Activated CD8-positive, alpha-beta T cell treated with anti-CD3 and anti-CD28 coated beads for 36 hours (primary cell): ENCODE measurements around the gene SEMA4D. TPM values are rescaled to one million over a fixed set of nuclear protein-coding genes. Genes with fewer than 3 reads are reported as not detected.

Experiments
- ATAC-seq: fragments of 200-7000 bp; cut with Tn5 transposase; one replicate; pipeline ENCODE4 v1.10.0; 2021; ENCODE audit warnings: mild to moderate bottlenecking, moderate library complexity
- CTCF ChIA-PET: fragments of 350-600 bp; sonication (Branson Sonifier 250); formaldehyde crosslinking; loops from one replicate; lab custom pipeline; 2021; ENCODE audit warnings: antibody characterized with exemption; lab: Charles Lee
- POLR2A ChIA-PET: fragments of 350-600 bp; sonication (Branson Sonifier 250); formaldehyde crosslinking; loops from one replicate; lab custom pipeline; 2021; ENCODE audit warnings: antibody characterized with exemption; lab: Charles Lee
- DNase-seq: peaks from one replicate; pipeline ENCODE4 v3.0.0-alpha.2; 2020
- H3K27ac Mint-ChIP-seq: one replicate; pipeline ENCODE4 v1.8.0; 2021; ENCODE audit warnings: mild to moderate bottlenecking, mixed read lengths
- H3K27me3 Mint-ChIP-seq: one replicate; pipeline ENCODE4 v1.8.0; 2021; ENCODE audit warnings: mixed read lengths
- H3K36me3 Mint-ChIP-seq: one replicate; pipeline ENCODE4 v1.8.0; 2021; ENCODE audit warnings: low read depth, mixed read lengths
- H3K4me1 Mint-ChIP-seq: one replicate; pipeline ENCODE4 v1.8.0; 2021; ENCODE audit warnings: low read depth, mixed read lengths
- H3K4me3 Mint-ChIP-seq: one replicate; pipeline ENCODE4 v1.8.0; 2021; ENCODE audit warnings: mild to moderate bottlenecking, moderate library complexity, mixed read lengths
- H3K9me3 Mint-ChIP-seq: one replicate; pipeline ENCODE4 v1.8.0; 2021; ENCODE audit warnings: mixed read lengths
- CTCF ChIP-seq: fragments of 200-600 bp; IDR thresholded peaks from one replicate; pipeline ENCODE4 v1.8.0; 2022; ENCODE audit warnings: antibody characterized with exemption, mild to moderate bottlenecking
- intact Hi-C: fragments of 100-400 bp; cut with micrococcal nuclease; formaldehyde crosslinking; loops from one replicate; pipeline ENCODE4 v1.10.0; 2022
- microRNA-seq: library from miRNA; unstranded; fragments of <30 nt; microRNA quantifications from one replicate; pipeline ENCODE4 v1.2.0, GENCODE V29; 2022; ENCODE audit warnings: borderline microRNAs expressed, borderline replicate concordance
- total RNA-seq, 2 experiments: library from RNA; stranded (reverse); gene quantifications; one replicate each; pipeline ENCODE4 v1.2.3, GENCODE V29; 2021

Gene SEMA4D
- total RNA-seq, 2 experiments from 2014 or later = 290 to 317 TPM

- peak; percentile 10 for DNase-seq
- Mint-ChIP-seq H3K36me3 (peaks cover 74% of the 10 kb centered on the region), H3K27me3 (peaks cover 3% of the 10 kb centered on the region), H3K4me3 (peak overlapping the region; percentile 91), H3K4me1 (peaks cover 48% of the 10 kb centered on the region), H3K9me3 (no peaks in the 10 kb centered on the region), H3K27ac (peak overlapping the region; percentile 97)
- no peak for ATAC-seq
- intact Hi-C loops = loop anchor here (10.0 kb wide), 1 partner anchor 223 kb away; no protein-coding TSS in a partner anchor
- POLR2A ChIA-PET = interaction anchor here (0.6 to 1.5 kb wide), 7 partner anchors 42 to 237 kb away, joined by 3 to 4 read pairs (median 3); no protein-coding TSS in a partner anchor
- CTCF ChIA-PET = no interaction called here
- TF ChIP-seq CTCF = no peak
These were observed 186.3 kb downstream of the SEMA4D start for GRCh38 chr9:89311346-89312221.

Small RNA genes lying within 50 kb of the gene (microRNA-seq; reads per million reads assigned to microRNA genes)
- not detected for gene MIR3153

Other genes starting within 250 kb of the SEMA4D start
- 100 to 1,000 TPM; 221 to 230 TPM for gene CKS2, start 186.9 kb downstream of the SEMA4D start, total RNA-seq
- 10 to 100 TPM; 40.4 to 42.5 TPM for gene SECISBP2, start 179.6 kb downstream of the SEMA4D start, total RNA-seq
- gene GADD45G, start 106.9 kb upstream of the SEMA4D start, total RNA-seq = 1 to 10 TPM; 3.7 to 5.0 TPM